ENCODE data around the gene GPD2.

GPD2 gene

GRCh38 chr2:156435718-156436496 lies at the start of gene GPD2:
Gene GPD2 (plus strand): TSS chr2:156436379. CDS start chr2:156476106, 39,727 bp downstream.
- Histone ChIP-seq H3K36me3 (ENCODE audit: insufficient read depth, low read length) (no peaks in the 10 kb centered on the region), H3K4me3 (ENCODE audit: low read depth in 1 of 2, low read length in 2 of 2) (peak within 1 kb of the TSS; percentile 65 to 81), H3K27ac (ENCODE audit: low read depth, low read length) (peak within 1 kb of the TSS; percentile 93), H3K27me3 (ENCODE audit: control insufficient read depth in 1 of 2, insufficient read depth in 2 of 2, low read length in 2 of 2) (no peaks in the 10 kb centered on the region), H3K4me1 (ENCODE audit: insufficient read depth, low read length) (peaks cover 23% of the 10 kb centered on the region), H3K9me3 (ENCODE audit: low read length) (no peaks in the 10 kb centered on the region), H3K9ac (ENCODE audit: low read length) (peak within 1 kb of the TSS; percentile 62)

DNA sequence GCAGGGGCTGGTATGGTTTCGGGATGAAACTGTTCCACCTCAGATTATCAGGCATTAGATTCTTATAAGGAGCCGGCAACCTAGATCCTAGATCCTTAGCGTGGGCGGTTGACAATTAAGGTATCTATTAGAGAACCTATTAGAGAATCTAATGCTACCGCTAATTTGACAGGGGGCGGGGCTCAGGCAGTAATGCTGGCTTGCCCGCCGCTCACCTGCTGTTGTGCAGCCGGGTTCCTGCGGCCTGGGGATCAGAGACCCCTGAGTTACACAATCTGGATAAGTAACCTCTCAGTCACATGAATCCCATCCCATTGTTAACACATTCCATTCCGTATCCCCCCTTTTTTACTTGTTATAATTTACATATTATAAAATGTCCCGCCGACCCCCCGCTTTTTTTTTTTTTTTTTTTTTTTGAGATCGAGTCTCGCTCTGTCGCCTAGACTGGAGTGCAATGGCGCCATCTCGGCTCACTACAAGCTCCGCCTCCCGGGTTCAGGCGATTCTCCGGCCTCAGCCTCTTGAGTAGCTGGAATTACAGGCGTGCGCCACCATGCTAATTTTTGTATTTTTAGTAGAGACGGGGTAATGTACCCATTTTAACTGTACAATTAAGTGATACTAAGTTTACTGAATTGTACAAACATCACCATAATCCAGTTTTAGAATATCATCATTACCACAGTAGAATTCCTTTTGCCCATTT lies 42.0 kb upstream of the GPD2 start:
- H3K27ac ChIP-seq (ENCODE audit: low read depth, low read length), result no peak overlapping the region
- no peak overlapping the region for H3K4me3 ChIP-seq (ENCODE audit: low read depth in 1 of 2, low read length in 2 of 2)
- H3K9me3 ChIP-seq (ENCODE audit: low read length), result no peaks in the 10 kb centered on the region
- no peaks in the 10 kb centered on the region for H3K36me3 ChIP-seq (ENCODE audit: insufficient read depth, low read length)
- peaks cover 2% of the 10 kb centered on the region for H3K4me1 ChIP-seq (ENCODE audit: insufficient read depth, low read length)
- no peaks in the 10 kb centered on the region for H3K27me3 ChIP-seq (ENCODE audit: control insufficient read depth in 1 of 2, insufficient read depth in 2 of 2, low read length in 2 of 2)
- H3K9ac ChIP-seq (ENCODE audit: low read length), result no peak overlapping the region

- H3K4me3 ChIP-seq (ENCODE audit: low read depth in 1 of 2, low read length in 2 of 2), result no peak overlapping the region
- no peak overlapping the region for H3K9ac ChIP-seq (ENCODE audit: low read length)
- no peaks in the 10 kb centered on the region for H3K36me3 ChIP-seq (ENCODE audit: insufficient read depth, low read length)
- peaks cover 7% of the 10 kb centered on the region for H3K4me1 ChIP-seq (ENCODE audit: insufficient read depth, low read length)
- no peak overlapping the region for H3K27ac ChIP-seq (ENCODE audit: low read depth, low read length)
- H3K9me3 ChIP-seq (ENCODE audit: low read length), result no peaks in the 10 kb centered on the region
- no peaks in the 10 kb centered on the region for H3K27me3 ChIP-seq (ENCODE audit: control insufficient read depth in 1 of 2, insufficient read depth in 2 of 2, low read length in 2 of 2)
Observed at GRCh38 chr2:156396126-156396525, 40.1 kb upstream of the GPD2 start.

DNA sequence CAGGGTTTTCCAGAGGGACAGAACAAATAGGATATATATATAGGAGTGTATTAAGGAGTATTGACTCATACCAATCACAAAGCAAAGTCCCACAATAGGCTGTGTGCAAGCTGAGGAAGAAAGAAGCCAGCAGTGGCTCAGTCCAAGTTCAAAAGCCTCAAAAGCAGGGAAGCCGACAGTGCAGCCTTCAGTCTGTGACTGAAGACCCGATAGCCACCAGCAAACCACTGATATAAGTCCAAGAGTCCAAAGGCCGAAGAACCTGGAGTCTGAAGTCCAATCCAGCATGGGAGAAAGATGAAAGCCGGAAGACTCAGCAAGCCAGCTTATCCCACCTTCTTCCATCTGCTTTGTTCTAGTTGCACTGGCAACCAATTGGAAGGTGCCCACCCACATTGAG lies 39.0 kb upstream of the GPD2 start:
- no peaks in the 10 kb centered on the region for H3K9me3 ChIP-seq (ENCODE audit: low read length)
- H3K27ac ChIP-seq (ENCODE audit: low read depth, low read length), result no peak overlapping the region
- peaks cover 7% of the 10 kb centered on the region for H3K4me1 ChIP-seq (ENCODE audit: insufficient read depth, low read length)
- no peak overlapping the region for H3K4me3 ChIP-seq (ENCODE audit: low read depth in 1 of 2, low read length in 2 of 2)
- no peaks in the 10 kb centered on the region for H3K27me3 ChIP-seq (ENCODE audit: control insufficient read depth in 1 of 2, insufficient read depth in 2 of 2, low read length in 2 of 2)
- H3K36me3 ChIP-seq (ENCODE audit: insufficient read depth, low read length), result no peaks in the 10 kb centered on the region
- H3K9ac ChIP-seq (ENCODE audit: low read length), result no peak overlapping the region

DNA sequence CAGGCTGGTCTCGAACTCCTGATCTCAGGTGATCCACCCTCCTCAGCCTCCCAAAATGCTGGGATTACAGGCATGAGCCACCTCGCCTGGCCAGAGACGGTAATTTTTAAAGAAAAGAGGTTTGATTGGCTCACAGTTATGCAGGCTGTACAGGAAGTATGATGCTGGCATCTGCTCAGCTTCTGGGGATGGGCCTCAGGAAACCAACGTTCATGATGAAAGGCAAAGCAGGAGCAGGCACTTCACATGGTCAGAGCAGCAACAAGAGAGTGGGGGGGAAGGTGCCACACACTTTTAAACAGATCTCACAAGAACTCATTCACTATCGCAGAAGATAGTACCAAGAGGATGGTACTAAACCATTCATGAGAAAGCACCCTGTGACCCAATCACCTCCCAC lies 38.0 kb upstream of the GPD2 start:
- no peak overlapping the region for H3K9ac ChIP-seq (ENCODE audit: low read length)
- no peaks in the 10 kb centered on the region for H3K27me3 ChIP-seq (ENCODE audit: control insufficient read depth in 1 of 2, insufficient read depth in 2 of 2, low read length in 2 of 2)
- H3K27ac ChIP-seq (ENCODE audit: low read depth, low read length), result no peak overlapping the region
- peaks cover 7% of the 10 kb centered on the region for H3K4me1 ChIP-seq (ENCODE audit: insufficient read depth, low read length)
- H3K4me3 ChIP-seq (ENCODE audit: low read depth in 1 of 2, low read length in 2 of 2), result no peak overlapping the region
- no peaks in the 10 kb centered on the region for H3K9me3 ChIP-seq (ENCODE audit: low read length)
- H3K36me3 ChIP-seq (ENCODE audit: insufficient read depth, low read length), result no peaks in the 10 kb centered on the region

- H3K36me3 ChIP-seq (ENCODE audit: insufficient read depth, low read length), result no peaks in the 10 kb centered on the region
- peaks cover 7% of the 10 kb centered on the region for H3K4me1 ChIP-seq (ENCODE audit: insufficient read depth, low read length)
- H3K9me3 ChIP-seq (ENCODE audit: low read length), result no peaks in the 10 kb centered on the region
Observed at GRCh38 chr2:156399224-156399949, 36.8 kb upstream of the GPD2 start.

DNA sequence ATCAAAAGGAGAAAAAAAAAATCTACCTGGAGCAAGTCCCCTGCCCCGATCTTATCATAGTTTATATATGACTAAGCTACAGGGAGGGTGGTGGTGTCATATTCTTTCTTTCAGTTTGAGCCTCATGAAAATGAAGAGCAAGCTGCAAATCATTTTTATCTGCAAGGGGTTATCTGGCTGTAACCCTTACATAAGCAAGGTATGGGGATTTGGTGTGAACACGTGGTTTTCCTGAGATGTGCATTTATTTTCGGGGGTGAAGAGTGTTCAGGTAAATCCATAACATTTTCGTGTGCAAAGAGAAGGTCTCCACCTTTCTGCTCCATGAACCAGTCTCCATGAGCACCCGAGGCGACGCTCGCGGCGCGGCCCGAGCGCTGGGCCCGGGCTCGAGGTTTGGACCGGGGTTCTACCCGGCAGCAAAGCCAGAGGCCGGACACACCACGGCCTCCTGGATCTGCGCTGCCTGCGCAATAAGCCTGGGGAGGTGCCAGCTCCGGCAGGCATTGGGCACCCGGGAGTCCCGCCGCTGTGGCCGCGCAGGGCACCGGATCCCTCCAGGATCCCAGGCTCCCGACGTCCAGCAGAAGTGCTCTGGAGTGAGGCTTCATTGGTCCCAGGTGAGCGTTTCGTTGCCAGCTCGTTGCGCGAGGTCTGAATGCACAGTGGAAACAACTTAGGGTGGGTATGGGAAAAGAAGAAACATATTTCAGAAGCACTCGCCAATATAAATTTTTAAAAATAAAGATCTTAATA lies 36.1 kb upstream of the GPD2 start:
- Histone ChIP-seq H3K9me3 (ENCODE audit: low read length) (no peaks in the 10 kb centered on the region), H3K36me3 (ENCODE audit: insufficient read depth, low read length) (no peaks in the 10 kb centered on the region), H3K27ac (ENCODE audit: low read depth, low read length) (peak overlapping the region; percentile 98), H3K4me3 (ENCODE audit: low read depth in 1 of 2, low read length in 2 of 2) (peak overlapping the region; percentile 81 to 88), H3K9ac (ENCODE audit: low read length) (peak overlapping the region; percentile 83), H3K27me3 (ENCODE audit: control insufficient read depth in 1 of 2, insufficient read depth in 2 of 2, low read length in 2 of 2) (no peaks in the 10 kb centered on the region), H3K4me1 (ENCODE audit: insufficient read depth, low read length) (peaks cover 7% of the 10 kb centered on the region)

More at GRCh38 chr2:156399224-156399949, 36.8 kb upstream of the GPD2 start:
- Histone ChIP-seq H3K4me3 (ENCODE audit: low read depth in 1 of 2, low read length in 2 of 2) (peak overlapping the region; percentile 81 to 88), H3K27ac (ENCODE audit: low read depth, low read length) (peak overlapping the region; percentile 98), H3K9ac (ENCODE audit: low read length) (no peak overlapping the region), H3K27me3 (ENCODE audit: control insufficient read depth in 1 of 2, insufficient read depth in 2 of 2, low read length in 2 of 2) (no peaks in the 10 kb centered on the region)

GRCh38 chr2:156400706-156401678 lies 35.2 kb upstream of the GPD2 start:
- Histone ChIP-seq H3K4me1 (ENCODE audit: insufficient read depth, low read length) (peaks cover 7% of the 10 kb centered on the region), H3K9me3 (ENCODE audit: low read length) (no peaks in the 10 kb centered on the region), H3K4me3 (ENCODE audit: low read depth in 1 of 2, low read length in 2 of 2) (peak overlapping the region; percentile 81 to 88), H3K27ac (ENCODE audit: low read depth, low read length) (peak overlapping the region; percentile 98), H3K36me3 (ENCODE audit: insufficient read depth, low read length) (no peaks in the 10 kb centered on the region), H3K27me3 (ENCODE audit: control insufficient read depth in 1 of 2, insufficient read depth in 2 of 2, low read length in 2 of 2) (no peaks in the 10 kb centered on the region), H3K9ac (ENCODE audit: low read length) (peak overlapping the region; percentile 83)

DNA sequence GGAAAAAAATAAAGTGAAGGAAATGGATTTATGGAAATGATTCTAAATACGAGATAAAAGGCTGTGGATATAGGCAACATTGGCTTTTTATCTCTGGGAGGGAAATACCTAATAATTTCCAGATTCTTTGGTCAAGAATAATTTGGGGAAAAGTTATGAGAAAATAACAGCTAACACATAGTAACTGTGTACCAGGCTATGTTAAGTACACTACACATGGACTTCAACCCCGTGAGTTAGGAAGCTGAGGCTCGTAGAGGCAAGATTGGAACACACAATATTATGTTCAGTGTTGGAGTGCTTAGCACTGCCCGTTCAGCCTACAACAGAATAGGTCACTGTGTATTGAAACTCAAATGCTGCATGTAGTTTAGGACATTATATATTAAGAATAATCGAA lies 34.3 kb upstream of the GPD2 start:
- H3K4me3 ChIP-seq (ENCODE audit: low read depth in 1 of 2, low read length in 2 of 2), result no peak overlapping the region
- H3K27me3 ChIP-seq (ENCODE audit: control insufficient read depth in 1 of 2, insufficient read depth in 2 of 2, low read length in 2 of 2), result no peaks in the 10 kb centered on the region
- peaks cover 7% of the 10 kb centered on the region for H3K4me1 ChIP-seq (ENCODE audit: insufficient read depth, low read length)
- no peak overlapping the region for H3K27ac ChIP-seq (ENCODE audit: low read depth, low read length)
- H3K9ac ChIP-seq (ENCODE audit: low read length), result no peak overlapping the region
- no peaks in the 10 kb centered on the region for H3K36me3 ChIP-seq (ENCODE audit: insufficient read depth, low read length)
- no peaks in the 10 kb centered on the region for H3K9me3 ChIP-seq (ENCODE audit: low read length)

DNA sequence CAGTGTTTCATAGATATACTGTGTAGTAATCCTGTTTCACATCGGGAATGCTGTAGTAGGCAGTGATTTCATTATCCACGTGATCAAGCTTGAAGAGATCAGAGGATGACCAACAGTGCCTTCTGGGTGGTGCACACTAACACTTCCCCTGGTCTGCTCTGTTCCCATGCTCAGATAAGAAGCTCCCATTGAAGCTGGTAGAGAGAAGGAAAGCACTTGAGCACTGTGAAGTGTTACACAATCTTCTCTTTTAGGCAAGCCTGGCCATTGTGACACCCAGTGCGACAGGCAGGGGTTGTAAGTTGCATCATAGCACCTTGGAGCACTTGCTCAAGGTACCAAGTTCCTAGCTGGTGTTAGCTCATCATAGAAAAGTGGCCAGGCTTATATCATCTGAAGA lies 30.6 kb upstream of the GPD2 start:
- no peak overlapping the region for H3K27ac ChIP-seq (ENCODE audit: low read depth, low read length)
- no peak overlapping the region for H3K9ac ChIP-seq (ENCODE audit: low read length)
- H3K9me3 ChIP-seq (ENCODE audit: low read length), result no peaks in the 10 kb centered on the region
- H3K27me3 ChIP-seq (ENCODE audit: control insufficient read depth in 1 of 2, insufficient read depth in 2 of 2, low read length in 2 of 2), result no peaks in the 10 kb centered on the region
- H3K4me1 ChIP-seq (ENCODE audit: insufficient read depth, low read length), result no peaks in the 10 kb centered on the region
- no peak overlapping the region for H3K4me3 ChIP-seq (ENCODE audit: low read depth in 1 of 2, low read length in 2 of 2)
- H3K36me3 ChIP-seq (ENCODE audit: insufficient read depth, low read length), result no peaks in the 10 kb centered on the region

Measured in muscle layer of colon (tissue), 2 donors.